Measurements from ENCODE around the gene SAMD10. TPM values are rescaled to one million over a fixed set of nuclear protein-coding genes. Genes with fewer than 3 reads are reported as not detected.
"Not testable (repeated sequence)": the region's sequence is repeated elsewhere in the genome, so short reads cannot be mapped to it uniquely, and the experiment has no call there.

SAMD10 gene
- total RNA-seq, 4 donors from 2014 or later, result 5.1 to 15.9 (median 6.8) TPM

DNA sequence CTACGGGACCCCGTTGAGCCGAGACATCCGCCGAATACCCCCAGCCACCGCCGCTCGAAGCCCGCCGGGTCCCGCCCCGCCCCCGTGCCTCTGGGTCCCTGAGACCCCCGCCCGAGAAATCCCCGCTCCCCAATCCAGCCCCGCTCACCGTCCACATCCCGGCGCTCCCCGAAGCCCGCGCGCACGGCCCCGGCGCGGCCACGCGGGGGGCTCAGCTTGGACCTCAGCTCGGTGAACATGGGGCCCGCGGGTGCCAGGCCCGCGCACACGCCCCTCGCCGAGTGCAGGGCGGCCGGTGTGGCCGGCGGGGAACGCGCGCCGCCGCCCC lies 249 bp downstream of the SAMD10 start:
- TF ChIP-seq, protein P1, sequence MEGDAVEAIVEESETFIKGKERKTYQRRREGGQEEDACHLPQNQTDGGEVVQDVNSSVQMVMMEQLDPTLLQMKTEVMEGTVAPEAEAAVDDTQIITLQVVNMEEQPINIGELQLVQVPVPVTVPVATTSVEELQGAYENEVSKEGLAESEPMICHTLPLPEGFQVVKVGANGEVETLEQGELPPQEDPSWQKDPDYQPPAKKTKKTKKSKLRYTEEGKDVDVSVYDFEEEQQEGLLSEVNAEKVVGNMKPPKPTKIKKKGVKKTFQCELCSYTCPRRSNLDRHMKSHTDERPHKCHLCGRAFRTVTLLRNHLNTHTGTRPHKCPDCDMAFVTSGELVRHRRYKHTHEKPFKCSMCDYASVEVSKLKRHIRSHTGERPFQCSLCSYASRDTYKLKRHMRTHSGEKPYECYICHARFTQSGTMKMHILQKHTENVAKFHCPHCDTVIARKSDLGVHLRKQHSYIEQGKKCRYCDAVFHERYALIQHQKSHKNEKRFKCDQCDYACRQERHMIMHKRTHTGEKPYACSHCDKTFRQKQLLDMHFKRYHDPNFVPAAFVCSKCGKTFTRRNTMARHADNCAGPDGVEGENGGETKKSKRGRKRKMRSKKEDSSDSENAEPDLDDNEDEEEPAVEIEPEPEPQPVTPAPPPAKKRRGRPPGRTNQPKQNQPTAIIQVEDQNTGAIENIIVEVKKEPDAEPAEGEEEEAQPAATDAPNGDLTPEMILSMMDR (IDR thresholded peaks at IDR 0.05), result no peak
- no peak for TF ChIP-seq POLR2A (IDR thresholded peaks at IDR 0.05)
- Histone ChIP-seq H3K27ac (peak overlapping the region; percentile 86 to 95 (median 88)), H3K36me3 (peaks cover 0 to 43% (median 7%) of the 10 kb centered on the region in 3 donors), H3K4me3 (peak overlapping the region; percentile 44 to 99 (median 90)), H3K4me1 (peaks cover 39 to 65% (median 48%) of the 10 kb centered on the region in 3 donors), H3K27me3 (no peaks in the 10 kb centered on the region), H3K9me3 (no peaks in the 10 kb centered on the region)
- intact Hi-C loops (cut with DNase I), result no loop called here
- no CpG with 5 or more reads among the region's 47 CpGs for WGBS, 2 donors
- DNase-seq, result no peak

DNA sequence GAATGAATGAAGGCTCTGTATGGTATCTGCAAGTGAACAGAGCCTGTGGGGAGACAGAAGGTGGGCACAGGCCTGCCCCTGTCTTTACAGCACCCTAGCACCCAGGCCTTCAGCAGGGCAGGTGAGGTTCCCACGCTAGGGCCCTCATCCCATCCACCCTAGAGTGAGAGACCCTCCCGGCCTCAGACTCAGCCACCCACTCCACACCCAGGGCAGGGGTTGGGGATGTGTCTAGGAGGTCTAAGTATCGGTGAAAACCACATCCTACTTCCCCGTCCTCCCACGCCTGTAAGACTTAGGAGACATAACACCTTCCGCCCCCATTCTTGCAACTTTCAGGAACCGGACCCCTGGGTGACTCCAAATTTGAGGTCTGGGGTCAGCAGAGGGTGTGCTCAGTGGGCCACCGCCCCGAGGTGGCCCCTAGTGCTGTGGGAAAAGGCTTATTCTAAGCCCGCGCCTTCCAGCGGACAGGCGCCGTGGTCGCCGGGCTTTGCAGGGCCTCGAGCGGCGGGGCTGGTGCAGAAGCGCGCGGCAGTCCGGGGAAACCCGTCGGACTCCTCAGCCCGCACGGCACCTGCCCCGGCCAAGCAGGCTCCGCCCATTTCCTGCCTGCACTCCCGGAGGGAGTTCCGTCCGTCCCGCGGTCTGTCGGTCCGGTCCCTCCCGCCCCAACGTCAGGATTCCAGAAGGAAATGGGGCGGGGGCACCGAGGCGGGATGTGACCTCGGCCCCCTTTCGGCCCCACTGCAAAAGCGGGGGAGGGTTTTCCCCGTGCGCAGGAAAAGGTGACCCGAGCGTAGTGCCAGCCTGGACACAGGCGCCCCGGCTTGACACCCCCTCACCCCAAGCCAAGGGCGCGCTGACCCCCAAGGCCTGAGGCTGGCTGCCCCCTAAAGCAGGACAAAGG lies 868 bp downstream of the SAMD10 start:
- TF ChIP-seq, protein P1 (IDR thresholded peaks at IDR 0.05), result no peak
- TF ChIP-seq POLR2A (IDR thresholded peaks at IDR 0.05), result peak in 2 of 4 donors; percentile 24 to 27
- 18 to 70% methylated on average over 2 to 5 of the region's 52 CpGs for WGBS, 2 donors
- H3K27me3 ChIP-seq, result no peaks in the 10 kb centered on the region
- peaks cover 0 to 37% (median under 1%) of the 10 kb centered on the region in 3 donors for H3K36me3 ChIP-seq
- H3K27ac ChIP-seq, result peak overlapping the region; percentile 86 to 95 (median 88)
- intact Hi-C loops (cut with DNase I), result no loop called here
- peaks cover 44 to 71% (median 49%) of the 10 kb centered on the region in 3 donors for H3K4me1 ChIP-seq
- H3K4me3 ChIP-seq, result peak overlapping the region; percentile 44 to 99 (median 90)
- no peaks in the 10 kb centered on the region for H3K9me3 ChIP-seq
- DNase-seq, result no peak

DNA sequence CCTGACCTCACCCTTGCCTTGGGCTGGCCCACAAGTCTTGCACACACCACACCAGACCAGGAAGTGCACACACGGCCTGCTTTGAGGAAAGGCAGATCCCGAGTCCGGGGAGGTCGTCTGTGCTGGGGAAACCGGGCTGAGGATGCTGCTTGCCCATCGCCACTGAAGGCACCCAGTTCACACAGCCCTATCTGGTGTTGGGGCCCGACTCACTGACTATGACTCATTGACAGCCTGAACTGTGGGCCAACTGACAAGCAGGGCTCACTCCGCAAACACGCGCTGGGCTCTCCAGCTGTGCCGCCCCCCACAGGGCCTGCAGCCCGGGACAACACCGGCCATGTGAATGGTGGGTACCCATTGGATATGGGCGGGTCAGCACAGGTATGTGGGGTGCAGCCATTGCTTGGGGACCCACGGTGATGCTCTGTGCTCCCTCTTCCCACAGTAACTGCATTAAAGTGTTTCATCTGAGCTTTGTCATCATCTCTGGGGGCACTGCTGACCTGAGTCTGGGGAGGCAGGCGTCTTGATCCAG lies 1.6 kb downstream of the SAMD10 start:
- H3K36me3 ChIP-seq, result peaks cover 0 to 29% (median 0%) of the 10 kb centered on the region in 3 donors
- intact Hi-C loops (cut with DNase I), result no loop called here
- H3K27me3 ChIP-seq, result no peaks in the 10 kb centered on the region
- WGBS, 2 donors, result 38 to 50% methylated on average over 2 to 9 of the region's 16 CpGs
- TF ChIP-seq POLR2A (IDR thresholded peaks at IDR 0.05), result no peak
- TF ChIP-seq, protein P1 (IDR thresholded peaks at IDR 0.05), result no peak
- peaks cover 43 to 69% (median 49%) of the 10 kb centered on the region in 3 donors for H3K4me1 ChIP-seq
- H3K4me3 ChIP-seq, result peak overlapping the region in 2 of 4 donors; percentile 96 to 99
- no peak for DNase-seq
- no peaks in the 10 kb centered on the region for H3K9me3 ChIP-seq
- peak overlapping the region; percentile 86 to 95 (median 88) for H3K27ac ChIP-seq

DNA sequence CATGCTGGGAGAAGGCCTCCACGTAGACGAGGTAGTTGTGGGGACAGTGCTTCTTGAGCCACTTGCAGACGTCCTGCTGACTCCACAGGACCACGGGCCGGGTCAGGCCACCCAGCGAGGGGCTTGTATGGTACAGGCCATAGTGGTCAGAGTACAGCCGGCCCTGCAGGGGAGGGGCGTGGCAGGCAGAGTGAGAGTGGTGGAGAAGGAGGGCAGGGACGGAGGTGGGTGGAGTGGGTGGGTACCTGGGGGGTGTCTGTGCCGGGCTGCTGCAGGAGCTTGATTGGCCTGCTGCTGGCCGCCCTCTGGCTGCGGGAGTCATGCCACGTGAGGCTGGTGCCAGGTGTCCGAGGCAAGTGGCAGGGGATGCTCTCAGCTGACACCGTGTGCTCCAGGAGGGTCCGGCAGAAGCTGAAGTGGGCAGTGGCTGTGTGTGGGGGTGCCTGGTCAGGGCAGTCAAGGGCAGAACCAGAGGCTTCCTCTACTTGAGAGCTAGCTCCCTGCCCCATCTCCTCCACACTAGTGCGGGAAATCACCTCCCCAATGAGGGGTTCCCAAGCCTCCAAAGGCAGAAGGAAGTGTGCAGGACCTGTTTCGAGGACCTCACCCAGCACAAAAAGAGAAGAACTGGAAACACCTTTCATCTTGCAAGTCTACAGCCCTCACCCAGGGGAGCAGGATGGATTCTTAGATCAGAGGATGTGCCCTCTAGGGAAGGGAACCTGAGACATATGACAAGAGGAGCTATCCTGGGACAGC lies 2.3 kb downstream of the SAMD10 start:
- TF ChIP-seq, protein P1 (IDR thresholded peaks at IDR 0.05), result no peak
- TF ChIP-seq POLR2A (IDR thresholded peaks at IDR 0.05), result no peak
- WGBS, 2 donors, result 79 to 87% methylated on average over 9 to 14 of the region's 18 CpGs
- Histone ChIP-seq H3K36me3 (peaks cover 0 to 24% (median 0%) of the 10 kb centered on the region in 3 donors), H3K4me3 (no peak overlapping the region), H3K4me1 (peaks cover 36 to 62% (median 44%) of the 10 kb centered on the region in 3 donors), H3K27ac (peak overlapping the region in 1 of 4 donors; percentile 86), H3K27me3 (no peaks in the 10 kb centered on the region), H3K9me3 (no peaks in the 10 kb centered on the region)
- no peak for DNase-seq
- intact Hi-C loops (cut with DNase I), result no loop called here

DNA sequence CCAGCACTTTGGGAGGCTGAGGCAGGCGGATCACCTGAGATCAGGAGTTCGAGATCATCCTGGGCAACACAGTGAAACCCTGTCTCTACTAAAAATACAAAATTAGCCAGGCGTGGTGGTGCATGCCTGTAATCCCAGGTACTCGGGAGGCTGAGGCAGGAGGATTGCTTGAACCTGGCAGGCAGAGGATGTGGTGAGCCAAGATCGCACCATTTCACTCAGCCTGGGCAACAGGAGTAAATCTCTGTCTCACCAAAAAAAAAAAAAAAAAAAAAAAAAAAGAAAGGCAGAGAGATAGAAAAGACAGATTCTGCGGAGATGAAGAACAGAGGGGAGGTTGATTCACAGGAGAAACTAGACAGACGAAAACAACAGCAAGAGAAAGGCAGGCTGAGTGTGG lies 2.9 kb downstream of the SAMD10 start:
- Histone ChIP-seq H3K36me3 (peaks cover 0 to 24% (median 0%) of the 10 kb centered on the region in 3 donors), H3K4me1 (peaks cover 30 to 56% (median 37%) of the 10 kb centered on the region in 3 donors)
- H3K9me3 ChIP-seq; H3K27ac ChIP-seq; DNase-seq; H3K27me3 ChIP-seq; intact Hi-C loops (cut with DNase I); H3K4me3 ChIP-seq: not testable (repeated sequence)
- WGBS, 2 donors, result 90 to 95% methylated on average over 6 to 7 of the region's 7 CpGs

Measured in esophagus squamous epithelium (tissue), 5 donors.